NCI-H526 (cell line): ENCODE measurements around the gene ARSG.
"Not testable (repeated sequence)": the region's sequence is repeated elsewhere in the genome, so short reads cannot be mapped to it uniquely, and the experiment has no call there.

Experiments used
- DNase-seq, 2 experiments: peaks; one replicate each; lab custom pipeline; 2025; lab: John Stamatoyannopoulos, UW

ARSG gene

GRCh38 chr17:68290955-68291835 is at the start of gene ARSG, which contains the start of gene SLC16A6:
Gene ARSG, plus strand, starts transcription at chr17:68291495. Its CDS starts 15,999 bp downstream, at chr17:68307494.
Gene SLC16A6, minus strand, starts transcription at chr17:68291127. Its CDS starts 12,807 bp downstream, at chr17:68278320.
- peak; percentile 55 to 92 for DNase-seq

- DNase-seq = no peak
Observed at GRCh38 chr17:68246271-68247028, 44.8 kb upstream of the ARSG start.

GRCh38 chr17:68247445-68248198 is 43.7 kb upstream of the ARSG start, which contains the start of gene AMZ2:
Gene AMZ2, plus strand, starts transcription at chr17:68248043. Its CDS starts 2,145 bp downstream, at chr17:68250188.
- peak; percentile 61 to 96 for DNase-seq

GRCh38 chr17:68248199-68248825 is 43.0 kb upstream of the ARSG start:
- DNase-seq = peak; percentile 55 to 71

- DNase-seq = no peak
Observed at GRCh38 chr17:68248891-68249290, 42.4 kb upstream of the ARSG start.

GRCh38 chr17:68249354-68249765 is 41.9 kb upstream of the ARSG start:
- no peak for DNase-seq

GRCh38 chr17:68253426-68253825 is 37.9 kb upstream of the ARSG start:
- DNase-seq = not testable (repeated sequence)

- DNase-seq = no peak
Observed at GRCh38 chr17:68255151-68255550, 36.1 kb upstream of the ARSG start.

GRCh38 chr17:68255731-68256538 is 35.4 kb upstream of the ARSG start:
- DNase-seq = no peak

- DNase-seq = not testable (repeated sequence)
Observed at GRCh38 chr17:68256701-68257100, 34.6 kb upstream of the ARSG start.

GRCh38 chr17:68257934-68258333 is 33.4 kb upstream of the ARSG start:
- DNase-seq = no peak

- DNase-seq = peak in 1 of 2 experiments; percentile 36
Observed at GRCh38 chr17:68258890-68259647, 32.2 kb upstream of the ARSG start.

GRCh38 chr17:68259648-68259951 is 31.7 kb upstream of the ARSG start:
- DNase-seq = peak in 1 of 2 experiments; percentile 17

- DNase-seq = no peak
Observed at GRCh38 chr17:68260051-68260762, 31.1 kb upstream of the ARSG start.

GRCh38 chr17:68262467-68262866 is 28.8 kb upstream of the ARSG start:
- not testable (repeated sequence) for DNase-seq

GRCh38 chr17:68263101-68263681 is 28.1 kb upstream of the ARSG start:
- peak; percentile 8 to 49 for DNase-seq

- DNase-seq = not testable (repeated sequence)
Observed at GRCh38 chr17:68265833-68266232, 25.5 kb upstream of the ARSG start.

GRCh38 chr17:68273722-68274121 is 17.6 kb upstream of the ARSG start:
- no peak for DNase-seq

GRCh38 chr17:68276339-68276738 is 15.0 kb upstream of the ARSG start:
- DNase-seq = not testable (repeated sequence)
